Measurements from ENCODE around the gene UBALD1. TPM values are rescaled to one million over a fixed set of nuclear protein-coding genes. Genes with fewer than 3 reads are reported as not detected.

The UBALD1 gene
- total and polyA plus RNA-seq, 5 experiments from 2014 or later, result 2.5 to 27.4 (median 3.9) TPM

Other genes starting within 250 kb of the UBALD1 start
- under 1 TPM; 0.30 to 0.34 TPM for gene VASN, start 243.0 kb downstream of the UBALD1 start, total RNA-seq
- gene VASN, start 243.0 kb downstream of the UBALD1 start, polyA plus RNA-seq, result under 1 TPM in 1 of 3 donors, not detected in 2; 0.12 TPM
- gene CORO7, start 198.3 kb downstream of the UBALD1 start, total RNA-seq, result 100 to 1,000 TPM; 161 to 169 TPM
- 10 to 100 TPM; 44.6 to 79.9 (median 45.5) TPM for gene CORO7, start 198.3 kb downstream of the UBALD1 start, polyA plus RNA-seq
- gene DNAJA3, start 189.0 kb downstream of the UBALD1 start, total RNA-seq, result 10 to 100 TPM; 70.6 to 71.3 TPM
- gene DNAJA3, start 189.0 kb downstream of the UBALD1 start, polyA plus RNA-seq, result 10 to 100 TPM; 43.4 to 64.8 (median 45.2) TPM
- gene NMRAL1, start 140.3 kb downstream of the UBALD1 start, total RNA-seq, result 10 to 100 TPM; 53.7 to 63.1 TPM
- 10 to 100 TPM; 52.3 to 67.9 (median 62.9) TPM for gene NMRAL1, start 140.3 kb downstream of the UBALD1 start, polyA plus RNA-seq
- gene HMOX2, start 138.5 kb downstream of the UBALD1 start, total RNA-seq, result 10 to 100 TPM; 64.3 to 71.9 TPM
- 100 to 1,000 TPM; 123 to 210 (median 145) TPM for gene HMOX2, start 138.5 kb downstream of the UBALD1 start, polyA plus RNA-seq
- gene CDIP1, start 76.1 kb downstream of the UBALD1 start, total RNA-seq, result 10 to 100 TPM; 23.4 to 25.5 TPM
- gene CDIP1, start 76.1 kb downstream of the UBALD1 start, polyA plus RNA-seq, result 10 to 100 TPM; 18.2 to 25.3 (median 25.0) TPM
- under 1 TPM; 0.38 to 0.52 TPM for gene C16orf96, start 58.5 kb downstream of the UBALD1 start, total RNA-seq
- gene C16orf96, start 58.5 kb downstream of the UBALD1 start, polyA plus RNA-seq, result under 1 TPM in 2 of 3 donors, not detected in 1; 0.07 to 0.08 TPM
- gene MGRN1, start 9.9 kb upstream of the UBALD1 start, total RNA-seq, result 10 to 100 TPM; 66.4 to 70.5 TPM
- gene MGRN1, start 9.9 kb upstream of the UBALD1 start, polyA plus RNA-seq, result 1 to 10 TPM; 4.5 to 5.8 (median 5.6) TPM
- gene NUDT16L1, start 78.7 kb upstream of the UBALD1 start, total RNA-seq, result 10 to 100 TPM; 56.7 to 59.3 TPM
- gene NUDT16L1, start 78.7 kb upstream of the UBALD1 start, polyA plus RNA-seq, result 100 to 1,000 TPM in 2 of 3 donors, 10 to 100 TPM in 1; 90.0 to 131 (median 119) TPM
- 10 to 100 TPM; 31.5 to 37.0 TPM for gene ANKS3, start 119.4 kb upstream of the UBALD1 start, total RNA-seq
- 1 to 10 TPM; 4.3 to 9.0 (median 4.5) TPM for gene ANKS3, start 119.4 kb upstream of the UBALD1 start, polyA plus RNA-seq
- under 1 TPM; 0.26 to 0.30 TPM for gene DNAAF8, start 119.6 kb upstream of the UBALD1 start, total RNA-seq
- under 1 TPM in 2 of 3 donors, not detected in 1; 0.34 to 0.48 TPM for gene DNAAF8, start 119.6 kb upstream of the UBALD1 start, polyA plus RNA-seq
- gene ZNF500, start 152.3 kb upstream of the UBALD1 start, total RNA-seq, result 10 to 100 TPM; 29.1 to 34.7 TPM
- 10 to 100 TPM; 14.3 to 17.3 (median 16.8) TPM for gene ZNF500, start 152.3 kb upstream of the UBALD1 start, polyA plus RNA-seq
- gene SEPTIN12, start 173.5 kb upstream of the UBALD1 start, total RNA-seq, result not detected
- not detected for gene SEPTIN12, start 173.5 kb upstream of the UBALD1 start, polyA plus RNA-seq
- gene SMIM22, start 180.5 kb upstream of the UBALD1 start, total RNA-seq, result not detected
- not detected for gene SMIM22, start 180.5 kb upstream of the UBALD1 start, polyA plus RNA-seq
- 10 to 100 TPM; 11.2 to 12.5 TPM for gene ROGDI, start 187.7 kb upstream of the UBALD1 start, total RNA-seq
- 10 to 100 TPM in 2 of 3 donors, 1 to 10 TPM in 1; 7.8 to 12.6 (median 11.8) TPM for gene ROGDI, start 187.7 kb upstream of the UBALD1 start, polyA plus RNA-seq
- gene GLYR1, start 232.4 kb upstream of the UBALD1 start, total RNA-seq, result 100 to 1,000 TPM; 111 to 112 TPM
- 10 to 100 TPM; 29.7 to 39.6 (median 38.1) TPM for gene GLYR1, start 232.4 kb upstream of the UBALD1 start, polyA plus RNA-seq
- 10 to 100 TPM; 40.6 to 40.9 TPM for gene UBN1, start 232.6 kb upstream of the UBALD1 start, total RNA-seq
- gene UBN1, start 232.6 kb upstream of the UBALD1 start, polyA plus RNA-seq, result 10 to 100 TPM; 10.9 to 18.4 (median 14.2) TPM